ENCODE results near the gene CDH4.

Gene CDH4

GRCh38 chr20:61743606-61744005, 491.5 kb downstream of the CDH4 start:
- no peak overlapping the region for H3K27ac ChIP-seq
- DNase-seq (ENCODE audit: low read depth, low spot score): no peak

DNA sequence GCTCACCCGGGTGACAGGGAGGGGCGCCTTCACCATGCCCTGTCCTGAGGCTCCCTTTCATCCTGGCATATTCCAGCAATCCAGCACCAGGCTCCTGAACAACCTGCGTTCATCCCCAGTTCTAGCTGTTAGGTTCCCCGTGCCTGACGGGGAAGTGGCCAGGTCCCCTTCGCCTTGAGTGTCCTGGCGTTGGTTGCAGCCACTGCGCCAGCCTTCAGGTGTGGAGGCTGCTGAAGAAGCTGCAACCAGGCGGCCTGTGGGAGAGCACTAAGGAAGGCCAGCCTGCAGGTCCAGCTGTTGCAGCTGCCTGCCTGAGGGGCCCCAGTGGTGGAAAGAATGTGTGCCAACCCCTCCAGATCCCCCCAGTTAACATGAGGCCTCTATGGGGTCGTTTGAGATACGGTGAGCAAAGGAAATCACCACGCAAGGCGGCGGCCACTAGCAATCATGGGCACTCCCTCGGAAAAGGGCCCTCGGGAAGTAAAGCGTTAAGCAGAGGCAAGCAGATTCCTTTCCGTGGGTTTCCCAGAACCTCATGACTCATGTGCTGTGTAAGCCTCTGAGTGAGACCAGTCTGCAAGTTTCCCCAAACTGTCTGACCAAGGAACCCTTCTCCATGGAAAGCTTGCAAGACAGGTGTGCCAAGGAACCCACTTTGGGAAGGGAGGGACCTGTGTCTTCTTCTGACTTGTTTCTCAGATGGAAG, 492.8 kb downstream of the CDH4 start:
- no peak overlapping the region for H3K27ac ChIP-seq
- no peak for DNase-seq (ENCODE audit: low read depth, low spot score)

DNA sequence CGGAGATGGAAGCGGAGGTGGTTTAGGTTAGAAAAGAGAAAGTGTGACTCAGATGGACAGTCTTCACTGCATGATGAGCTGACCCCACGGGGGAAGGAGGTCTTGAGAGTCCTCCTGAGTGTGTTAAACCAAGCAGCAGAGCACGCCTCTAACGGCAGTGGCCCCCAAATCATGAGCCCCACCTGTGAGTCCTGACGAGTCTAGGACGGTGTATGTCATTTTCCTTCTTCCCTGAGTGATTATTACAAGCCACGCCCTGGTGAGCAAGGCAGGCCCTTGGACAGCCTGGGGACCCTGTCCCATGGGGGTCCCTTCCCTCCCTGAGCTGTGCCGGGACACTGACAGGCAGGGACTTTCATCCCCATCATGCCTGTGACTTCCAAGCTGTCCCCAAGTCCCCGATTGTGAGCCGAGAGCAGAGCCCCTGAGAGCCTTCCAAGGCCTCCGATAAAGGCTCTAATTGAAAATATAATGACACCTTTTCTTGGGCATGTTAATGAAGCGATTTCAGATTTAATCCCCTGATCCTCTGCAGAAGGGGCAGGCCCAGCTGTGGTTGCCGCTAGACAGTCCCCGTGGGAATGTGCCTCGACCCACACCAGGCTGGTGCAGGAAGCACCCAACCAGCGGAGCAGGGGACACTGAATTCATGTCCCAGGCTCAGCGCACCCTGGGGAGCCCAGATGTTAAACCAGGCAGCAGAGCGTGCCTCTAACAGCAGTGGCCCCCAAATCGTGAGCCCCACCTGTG, 493.5 kb downstream of the CDH4 start:
- no peak overlapping the region for H3K27ac ChIP-seq
- no peak for DNase-seq (ENCODE audit: low read depth, low spot score)

DNA sequence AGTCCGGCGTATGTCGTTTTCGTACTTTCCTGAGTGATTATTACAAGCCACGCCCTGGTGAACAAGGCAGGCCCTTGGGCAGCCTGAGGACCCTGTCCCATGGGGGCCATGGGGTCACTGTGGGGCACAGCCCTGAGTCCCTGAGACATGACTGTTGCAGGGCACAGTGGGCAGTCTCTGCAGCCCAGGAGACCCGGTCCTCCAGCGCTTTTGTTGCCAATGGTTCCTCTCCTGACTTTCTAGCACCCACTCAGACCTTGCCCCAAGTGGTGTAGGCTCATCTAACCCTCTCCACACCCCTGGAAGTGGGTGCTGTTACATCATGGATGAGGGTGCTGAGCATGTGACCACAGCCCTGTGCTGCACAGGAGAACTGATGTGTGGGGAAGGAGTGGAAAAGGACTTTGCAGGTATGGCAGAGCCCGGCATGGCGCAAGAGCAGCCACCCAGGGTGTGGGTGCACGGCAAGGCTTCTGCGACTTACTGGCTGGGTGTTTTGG, 494.1 kb downstream of the CDH4 start:
- DNase-seq (ENCODE audit: low read depth, low spot score): no peak
- H3K27ac ChIP-seq: no peak overlapping the region

DNA sequence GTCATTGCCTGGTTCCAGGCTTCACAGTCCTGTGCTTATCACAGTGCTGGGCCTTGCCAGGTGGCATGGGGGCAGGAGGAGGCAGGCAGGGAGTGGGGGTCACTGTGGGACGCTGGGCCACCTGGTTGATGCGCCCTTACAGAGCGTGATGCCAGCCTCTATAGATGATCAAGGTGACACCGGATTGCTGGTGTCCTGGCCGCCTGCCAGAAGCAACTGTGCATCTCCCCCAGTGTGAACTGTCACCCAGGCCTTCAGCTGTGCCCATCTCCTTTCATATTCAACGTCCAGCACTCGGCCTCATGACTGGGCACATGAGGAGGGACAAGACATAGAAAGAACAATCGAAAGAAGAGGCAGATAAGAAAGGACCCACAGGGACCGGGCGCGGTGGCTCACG, 494.7 kb downstream of the CDH4 start:
- no peak overlapping the region for H3K27ac ChIP-seq
- no peak for DNase-seq (ENCODE audit: low read depth, low spot score)

GRCh38 chr20:61748376-61748775, 496.3 kb downstream of the CDH4 start:
- no peak overlapping the region for H3K27ac ChIP-seq
- no peak for DNase-seq (ENCODE audit: low read depth, low spot score)

- no peak for DNase-seq (ENCODE audit: low read depth, low spot score)
- H3K27ac ChIP-seq: no peak overlapping the region
Observed at GRCh38 chr20:61749406-61750075, 497.5 kb downstream of the CDH4 start.

- no peak for DNase-seq (ENCODE audit: low read depth, low spot score)
- H3K27ac ChIP-seq: no peak overlapping the region
Observed at GRCh38 chr20:61750093-61750492, 498.0 kb downstream of the CDH4 start.

DNA sequence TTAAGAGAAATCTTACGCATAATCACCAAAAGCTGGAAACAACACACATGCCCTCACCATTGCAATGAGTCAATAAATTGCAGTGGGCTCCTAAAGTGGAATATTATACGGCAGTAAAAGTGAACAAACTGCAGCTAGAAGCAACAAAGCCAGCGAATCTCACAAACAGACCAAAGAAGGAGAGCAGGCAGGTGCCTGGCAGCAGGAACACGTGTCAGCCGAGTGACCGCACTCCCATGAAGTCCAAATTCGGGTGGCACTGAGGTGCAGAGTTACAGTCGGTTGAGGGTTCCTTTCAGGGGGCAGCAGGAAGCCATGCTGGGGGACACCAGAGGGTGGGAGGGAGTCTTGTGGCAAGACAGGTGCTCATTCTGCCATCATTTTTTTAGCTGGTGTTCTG, 500.5 kb downstream of the CDH4 start:
- DNase-seq (ENCODE audit: low read depth, low spot score): no peak
- no peak overlapping the region for H3K27ac ChIP-seq

DNA sequence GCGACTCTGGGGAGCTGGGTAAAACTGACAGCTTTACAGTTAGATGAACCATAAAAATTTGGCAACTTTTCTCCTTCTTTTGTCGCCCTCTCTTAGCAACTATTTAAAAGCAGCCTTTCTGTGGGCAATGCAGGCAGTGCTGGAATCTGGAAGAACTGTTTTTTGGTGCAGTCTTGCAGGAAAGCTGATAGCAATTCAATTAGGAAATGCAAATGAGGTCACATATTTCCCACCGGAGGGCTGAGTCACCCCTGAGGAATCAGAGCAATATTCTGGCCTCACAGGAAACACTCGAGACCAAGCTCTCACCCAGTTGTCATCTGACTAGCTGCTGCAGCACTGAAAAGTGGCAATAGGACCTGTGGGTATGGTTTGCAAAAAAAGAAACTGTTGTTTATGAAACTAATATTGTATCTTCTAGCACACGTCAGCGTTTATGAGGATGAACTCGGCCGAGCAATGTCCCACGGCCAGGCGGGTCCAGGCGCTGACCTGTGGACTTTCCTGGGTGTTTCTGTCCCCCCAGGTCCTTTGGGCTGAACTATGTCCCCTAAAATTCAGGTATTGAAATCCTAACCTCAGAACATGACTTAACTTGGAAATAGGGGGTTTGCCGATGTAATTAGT, 501.4 kb downstream of the CDH4 start:
- no peak overlapping the region for H3K27ac ChIP-seq

DNA sequence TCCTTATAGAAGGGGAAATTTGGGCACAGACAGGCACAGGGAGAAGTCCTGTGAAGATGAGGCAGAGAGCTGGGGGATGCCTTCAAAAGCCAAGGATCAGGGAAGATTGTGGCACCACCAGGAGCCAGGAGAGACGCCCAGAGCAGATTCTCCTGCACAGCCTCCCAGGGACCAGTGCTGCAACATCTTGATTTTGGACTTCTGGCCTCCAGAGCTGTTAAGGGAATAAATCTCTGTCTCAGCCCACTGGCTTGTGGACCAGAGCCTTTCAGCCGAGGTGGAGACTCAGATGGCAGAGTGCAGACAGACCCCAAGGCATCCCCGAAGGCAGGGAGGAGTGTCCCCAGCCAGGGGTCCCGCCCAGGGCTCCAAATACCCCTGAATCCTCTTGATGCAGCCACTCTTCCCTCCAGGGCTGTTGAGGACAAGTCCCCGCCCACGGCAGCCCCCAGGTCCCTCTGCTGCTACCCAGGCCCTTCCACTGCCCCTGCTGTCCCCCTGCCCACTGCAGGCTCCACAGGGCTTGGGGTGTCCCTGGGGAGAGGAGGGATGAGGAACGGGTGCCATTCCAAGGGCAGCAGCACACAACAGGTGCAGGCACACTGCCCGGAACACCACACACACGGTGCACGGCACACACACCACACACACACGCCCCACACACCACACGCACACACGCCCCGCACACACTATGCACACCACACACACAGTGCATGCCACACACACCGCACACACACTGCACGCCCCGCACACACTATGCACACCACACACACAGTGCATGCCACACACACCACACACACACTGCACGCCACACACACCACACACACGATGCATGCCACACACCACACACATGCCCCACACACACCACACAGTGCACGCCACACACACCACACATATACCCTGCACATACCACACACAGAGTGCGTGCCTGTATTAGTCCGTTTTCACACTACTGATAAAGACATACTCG, 502.2 kb downstream of the CDH4 start:
- no peak for DNase-seq (ENCODE audit: low read depth, low spot score)
- no peak overlapping the region for H3K27ac ChIP-seq

More for the DNA sequence above, 501.4 kb downstream of the CDH4 start:
- no peak for DNase-seq (ENCODE audit: low read depth, low spot score)

- H3K27ac ChIP-seq: no peak overlapping the region
- no peak for DNase-seq (ENCODE audit: low read depth, low spot score)
Observed at GRCh38 chr20:61754976-61755778, 503.1 kb downstream of the CDH4 start.

- no peak for DNase-seq (ENCODE audit: low read depth, low spot score)
- no peak overlapping the region for H3K27ac ChIP-seq
Observed at GRCh38 chr20:61755971-61756845, 504.1 kb downstream of the CDH4 start.

DNA sequence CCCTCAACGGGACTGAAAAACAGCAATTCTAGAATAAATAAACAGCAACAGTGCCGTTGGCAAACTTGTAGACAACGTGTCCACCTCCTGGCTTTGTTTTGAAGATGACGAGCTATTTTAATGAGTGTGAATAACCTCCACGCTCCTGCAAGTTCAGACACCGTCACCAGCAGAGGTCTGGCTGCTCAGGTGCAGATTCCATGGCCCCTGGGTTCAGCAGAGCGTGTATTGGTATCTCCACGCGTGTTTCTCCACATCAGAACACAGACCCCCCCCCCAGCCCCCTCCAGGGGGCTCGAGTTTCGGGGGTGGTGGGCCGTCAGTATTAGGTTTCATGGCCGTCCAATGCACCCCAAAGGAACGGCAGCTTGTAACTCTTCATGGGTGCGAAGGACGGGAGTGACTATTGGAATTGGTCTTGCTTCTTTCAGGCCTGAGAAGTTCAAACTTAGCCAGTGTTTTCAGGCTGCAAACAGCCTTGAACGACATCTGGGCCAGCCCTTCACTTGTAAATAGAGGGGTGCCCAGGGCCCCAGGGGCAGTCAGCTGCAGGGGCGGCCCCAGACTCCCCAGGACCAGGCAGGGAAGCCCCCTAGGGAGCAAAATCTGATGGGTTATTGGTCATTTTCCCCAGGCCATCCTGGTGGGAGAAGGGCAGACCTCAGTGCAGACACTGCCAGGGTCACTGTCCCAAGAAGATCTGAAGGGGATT, 505.1 kb downstream of the CDH4 start:
- no peak for DNase-seq (ENCODE audit: low read depth, low spot score)
- H3K27ac ChIP-seq: no peak overlapping the region

DNA sequence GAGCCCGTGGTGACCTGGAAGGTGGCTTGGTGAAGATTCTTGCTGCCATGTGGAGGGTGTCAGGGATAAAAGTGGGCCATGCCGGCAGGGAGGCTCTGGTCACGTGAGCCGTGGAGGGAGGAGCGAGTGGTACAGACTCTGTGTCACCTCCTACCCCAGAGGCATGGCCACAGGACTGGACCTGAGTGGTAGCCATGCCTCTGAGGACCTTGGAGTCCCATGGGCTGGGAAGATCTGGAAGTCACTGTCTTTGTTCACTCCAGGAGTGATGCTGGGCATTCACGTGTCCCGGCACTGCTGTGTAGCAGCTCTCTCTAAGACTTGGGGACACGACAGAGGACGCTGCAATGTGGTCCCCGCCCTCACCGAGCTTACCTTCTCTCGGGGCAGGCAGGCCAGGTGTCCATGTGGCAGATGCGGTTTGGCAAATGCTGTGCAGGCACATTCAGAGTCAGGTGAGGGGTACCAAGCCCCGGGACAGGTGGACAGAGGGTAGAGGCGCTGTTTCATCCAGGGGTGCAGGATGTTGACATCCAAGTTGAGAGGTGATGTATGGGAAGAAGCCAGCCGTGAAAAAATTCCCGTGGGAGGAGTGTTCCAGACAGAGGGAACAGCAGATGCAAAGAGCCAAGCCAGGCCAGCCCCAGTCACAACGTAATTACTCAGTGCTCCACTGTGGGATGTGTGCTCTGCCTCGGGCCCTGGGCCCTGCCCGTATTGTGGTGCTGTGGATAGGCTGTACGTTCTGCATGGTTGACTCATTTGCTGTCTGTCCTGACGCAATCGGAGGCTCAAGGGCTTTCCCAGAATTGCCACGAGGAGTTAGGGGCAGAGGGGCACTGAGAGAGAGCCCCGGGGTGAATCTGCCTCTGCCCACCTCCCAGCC, 505.9 kb downstream of the CDH4 start:
- DNase-seq (ENCODE audit: low read depth, low spot score): no peak
- H3K27ac ChIP-seq: no peak overlapping the region

- H3K27ac ChIP-seq: no peak overlapping the region
- no peak for DNase-seq (ENCODE audit: low read depth, low spot score)
Observed at GRCh38 chr20:61758564-61759200, 506.6 kb downstream of the CDH4 start.
